ENCODE measurements around the gene TBCK.

The TBCK gene

GRCh38 chr4:106353786-106354185 lies 37.8 kb upstream of the TBCK start:
- no peak for DNase-seq (ENCODE audit: low spot score)
- in situ Hi-C loops (cut with MboI; ENCODE audit: low pct_unique_long_range_greater_than_20kb, low sequenced_read_pairs, unreplicated experiment): no loop called here
- TF ChIP-seq CTCF (IDR thresholded peaks at IDR 0.05; ENCODE audit: extremely low read depth, insufficient read depth, missing control alignments): no peak

- no peak for DNase-seq (ENCODE audit: low spot score)
- no peak for TF ChIP-seq CTCF (IDR thresholded peaks at IDR 0.05; ENCODE audit: extremely low read depth, insufficient read depth, missing control alignments)
- in situ Hi-C loops (cut with MboI; ENCODE audit: low pct_unique_long_range_greater_than_20kb, low sequenced_read_pairs, unreplicated experiment): no loop called here
These were observed 35.0 kb upstream of the TBCK start for GRCh38 chr4:106351016-106351415.

- no peak for TF ChIP-seq CTCF (IDR thresholded peaks at IDR 0.05; ENCODE audit: extremely low read depth, insufficient read depth, missing control alignments)
- in situ Hi-C loops (cut with MboI; ENCODE audit: low pct_unique_long_range_greater_than_20kb, low sequenced_read_pairs, unreplicated experiment): no loop called here
- no peak for DNase-seq (ENCODE audit: low spot score)
These were observed 31.2 kb upstream of the TBCK start for GRCh38 chr4:106347167-106347566.

GRCh38 chr4:106344647-106344970 lies 28.6 kb upstream of the TBCK start:
- in situ Hi-C loops (cut with MboI; ENCODE audit: low pct_unique_long_range_greater_than_20kb, low sequenced_read_pairs, unreplicated experiment): no loop called here
- TF ChIP-seq CTCF (IDR thresholded peaks at IDR 0.05; ENCODE audit: extremely low read depth, insufficient read depth, missing control alignments): no peak
- DNase-seq (ENCODE audit: low spot score): no peak

- DNase-seq (ENCODE audit: low spot score): no peak
- no peak for TF ChIP-seq CTCF (IDR thresholded peaks at IDR 0.05; ENCODE audit: extremely low read depth, insufficient read depth, missing control alignments)
- in situ Hi-C loops (cut with MboI; ENCODE audit: low pct_unique_long_range_greater_than_20kb, low sequenced_read_pairs, unreplicated experiment): no loop called here
These were observed 28.0 kb upstream of the TBCK start for GRCh38 chr4:106343865-106344646.

GRCh38 chr4:106340774-106341173 lies 24.8 kb upstream of the TBCK start:
- TF ChIP-seq CTCF (IDR thresholded peaks at IDR 0.05; ENCODE audit: extremely low read depth, insufficient read depth, missing control alignments): no peak

More at GRCh38 chr4:106340774-106341173, 24.8 kb upstream of the TBCK start:
- in situ Hi-C loops (cut with MboI; ENCODE audit: low pct_unique_long_range_greater_than_20kb, low sequenced_read_pairs, unreplicated experiment): no loop called here
- DNase-seq (ENCODE audit: low spot score): no peak
